ENCODE results near the gene LINGO4.

The LINGO4 gene

GRCh38 chr1:151825751-151826660 lies 20.8 kb upstream of the LINGO4 start:
- Mint-ChIP-seq H3K4me1 (ENCODE audit: low read depth) (peaks cover 57% of the 10 kb centered on the region), H3K9me3 (ENCODE audit: low read depth) (no peaks in the 10 kb centered on the region), H3K4me3 (peak overlapping the region; percentile 22), H3K27me3 (no peaks in the 10 kb centered on the region), H3K27ac (peak overlapping the region; percentile 13), H3K36me3 (no peaks in the 10 kb centered on the region)

- H3K27ac Mint-ChIP-seq = no peak overlapping the region
- no peaks in the 10 kb centered on the region for H3K27me3 Mint-ChIP-seq
- H3K9me3 Mint-ChIP-seq (ENCODE audit: low read depth) = no peaks in the 10 kb centered on the region
- H3K36me3 Mint-ChIP-seq = no peaks in the 10 kb centered on the region
- H3K4me1 Mint-ChIP-seq (ENCODE audit: low read depth) = peaks cover 58% of the 10 kb centered on the region
- no peak overlapping the region for H3K4me3 Mint-ChIP-seq
These were observed 20.0 kb upstream of the LINGO4 start for GRCh38 chr1:151825204-151825603.

GRCh38 chr1:151823175-151823574 lies 18.0 kb upstream of the LINGO4 start:
- Mint-ChIP-seq H3K4me1 (ENCODE audit: low read depth) (peaks cover 42% of the 10 kb centered on the region), H3K36me3 (no peaks in the 10 kb centered on the region), H3K27ac (no peak overlapping the region), H3K9me3 (ENCODE audit: low read depth) (no peaks in the 10 kb centered on the region), H3K27me3 (no peaks in the 10 kb centered on the region), H3K4me3 (no peak overlapping the region)

- no peaks in the 10 kb centered on the region for H3K9me3 Mint-ChIP-seq (ENCODE audit: low read depth)
- no peak overlapping the region for H3K27ac Mint-ChIP-seq
- H3K36me3 Mint-ChIP-seq = no peaks in the 10 kb centered on the region
- H3K4me3 Mint-ChIP-seq = no peak overlapping the region
- H3K4me1 Mint-ChIP-seq (ENCODE audit: low read depth) = peaks cover 36% of the 10 kb centered on the region
- H3K27me3 Mint-ChIP-seq = no peaks in the 10 kb centered on the region
These were observed 17.2 kb upstream of the LINGO4 start for GRCh38 chr1:151822404-151822803.

- no peaks in the 10 kb centered on the region for H3K27me3 Mint-ChIP-seq
- peaks cover 39% of the 10 kb centered on the region for H3K4me1 Mint-ChIP-seq (ENCODE audit: low read depth)
- H3K4me3 Mint-ChIP-seq = no peak overlapping the region
- no peak overlapping the region for H3K27ac Mint-ChIP-seq
- H3K9me3 Mint-ChIP-seq (ENCODE audit: low read depth) = no peaks in the 10 kb centered on the region
- H3K36me3 Mint-ChIP-seq = no peaks in the 10 kb centered on the region
These were observed 15.7 kb upstream of the LINGO4 start for GRCh38 chr1:151820940-151821339.

- no peaks in the 10 kb centered on the region for H3K36me3 Mint-ChIP-seq
- no peaks in the 10 kb centered on the region for H3K27me3 Mint-ChIP-seq
- no peaks in the 10 kb centered on the region for H3K9me3 Mint-ChIP-seq (ENCODE audit: low read depth)
- peaks cover 43% of the 10 kb centered on the region for H3K4me1 Mint-ChIP-seq (ENCODE audit: low read depth)
- peak overlapping the region; percentile 10 for H3K4me3 Mint-ChIP-seq
- H3K27ac Mint-ChIP-seq = no peak overlapping the region
These were observed 14.9 kb upstream of the LINGO4 start for GRCh38 chr1:151819976-151820623.

GRCh38 chr1:151819227-151819835 lies 14.1 kb upstream of the LINGO4 start:
- no peaks in the 10 kb centered on the region for H3K9me3 Mint-ChIP-seq (ENCODE audit: low read depth)
- no peak overlapping the region for H3K4me3 Mint-ChIP-seq
- peaks cover 45% of the 10 kb centered on the region for H3K4me1 Mint-ChIP-seq (ENCODE audit: low read depth)
- no peaks in the 10 kb centered on the region for H3K36me3 Mint-ChIP-seq
- no peaks in the 10 kb centered on the region for H3K27me3 Mint-ChIP-seq
- H3K27ac Mint-ChIP-seq = no peak overlapping the region

- no peaks in the 10 kb centered on the region for H3K27me3 Mint-ChIP-seq
- H3K4me3 Mint-ChIP-seq = no peak overlapping the region
- H3K9me3 Mint-ChIP-seq (ENCODE audit: low read depth) = no peaks in the 10 kb centered on the region
- H3K36me3 Mint-ChIP-seq = no peaks in the 10 kb centered on the region
- H3K4me1 Mint-ChIP-seq (ENCODE audit: low read depth) = peaks cover 46% of the 10 kb centered on the region
- no peak overlapping the region for H3K27ac Mint-ChIP-seq
These were observed 12.1 kb upstream of the LINGO4 start for GRCh38 chr1:151817353-151817730.

GRCh38 chr1:151816548-151817352 lies 11.5 kb upstream of the LINGO4 start:
- Mint-ChIP-seq H3K9me3 (ENCODE audit: low read depth) (no peaks in the 10 kb centered on the region), H3K27me3 (no peaks in the 10 kb centered on the region), H3K36me3 (no peaks in the 10 kb centered on the region), H3K4me1 (ENCODE audit: low read depth) (peaks cover 41% of the 10 kb centered on the region), H3K4me3 (no peak overlapping the region), H3K27ac (no peak overlapping the region)

- no peaks in the 10 kb centered on the region for H3K27me3 Mint-ChIP-seq
- H3K36me3 Mint-ChIP-seq = no peaks in the 10 kb centered on the region
- no peak overlapping the region for H3K27ac Mint-ChIP-seq
- peaks cover 32% of the 10 kb centered on the region for H3K4me1 Mint-ChIP-seq (ENCODE audit: low read depth)
- no peaks in the 10 kb centered on the region for H3K9me3 Mint-ChIP-seq (ENCODE audit: low read depth)
- no peak overlapping the region for H3K4me3 Mint-ChIP-seq
These were observed 10.6 kb upstream of the LINGO4 start for GRCh38 chr1:151815716-151816327.

GRCh38 chr1:151814971-151815545 lies 9.8 kb upstream of the LINGO4 start:
- Mint-ChIP-seq H3K27ac (no peak overlapping the region), H3K9me3 (ENCODE audit: low read depth) (no peaks in the 10 kb centered on the region), H3K4me3 (no peak overlapping the region), H3K27me3 (no peaks in the 10 kb centered on the region), H3K36me3 (no peaks in the 10 kb centered on the region), H3K4me1 (ENCODE audit: low read depth) (peaks cover 27% of the 10 kb centered on the region)

- no peaks in the 10 kb centered on the region for H3K27me3 Mint-ChIP-seq
- H3K9me3 Mint-ChIP-seq (ENCODE audit: low read depth) = no peaks in the 10 kb centered on the region
- H3K4me1 Mint-ChIP-seq (ENCODE audit: low read depth) = peaks cover 24% of the 10 kb centered on the region
- H3K36me3 Mint-ChIP-seq = no peaks in the 10 kb centered on the region
- no peak overlapping the region for H3K4me3 Mint-ChIP-seq
- H3K27ac Mint-ChIP-seq = no peak overlapping the region
These were observed 9.2 kb upstream of the LINGO4 start for GRCh38 chr1:151814426-151814825.

- no peak overlapping the region for H3K27ac Mint-ChIP-seq
- H3K4me1 Mint-ChIP-seq (ENCODE audit: low read depth) = peaks cover 24% of the 10 kb centered on the region
- no peaks in the 10 kb centered on the region for H3K9me3 Mint-ChIP-seq (ENCODE audit: low read depth)
- H3K36me3 Mint-ChIP-seq = no peaks in the 10 kb centered on the region
- no peak overlapping the region for H3K4me3 Mint-ChIP-seq
- H3K27me3 Mint-ChIP-seq = no peaks in the 10 kb centered on the region
These were observed 8.2 kb upstream of the LINGO4 start for GRCh38 chr1:151813271-151813977.

- H3K4me3 Mint-ChIP-seq = no peak overlapping the region
- peaks cover 19% of the 10 kb centered on the region for H3K4me1 Mint-ChIP-seq (ENCODE audit: low read depth)
- H3K9me3 Mint-ChIP-seq (ENCODE audit: low read depth) = no peaks in the 10 kb centered on the region
- H3K36me3 Mint-ChIP-seq = no peaks in the 10 kb centered on the region
- H3K27me3 Mint-ChIP-seq = no peaks in the 10 kb centered on the region
- H3K27ac Mint-ChIP-seq = no peak overlapping the region
These were observed 6.0 kb upstream of the LINGO4 start for GRCh38 chr1:151811181-151811580.
